GM12875 (cell line): ENCODE results near the gene IQGAP3.

ENCODE experiments used
- H3K4me3 ChIP-seq: one replicate; pipeline ENCODE4 v1.5.1; 2011; ENCODE audit warnings: low read depth, low read length, control low read depth
- CTCF ChIP-seq: IDR thresholded peaks from 2 replicates; pipeline ENCODE4 v1.5.1; 2011; ENCODE audit warnings: low read depth, mild to moderate bottlenecking, control low read depth, inconsistent platforms, low read length, moderate library complexity, borderline replicate concordance; ENCODE audit not compliant: insufficient read depth

IQGAP3 gene

GRCh38 chr1:156496211-156496761 lies 76.1 kb downstream of the IQGAP3 start:
- H3K4me3 ChIP-seq = peak overlapping the region; percentile 5
- no peak for TF ChIP-seq CTCF

GRCh38 chr1:156495401-156496140 lies 76.8 kb downstream of the IQGAP3 start:
- H3K4me3 ChIP-seq = no peak overlapping the region
- no peak for TF ChIP-seq CTCF

GRCh38 chr1:156494309-156494895 lies 78.0 kb downstream of the IQGAP3 start:
- no peak overlapping the region for H3K4me3 ChIP-seq
- no peak for TF ChIP-seq CTCF

- no peak for TF ChIP-seq CTCF
- no peak overlapping the region for H3K4me3 ChIP-seq
Observed at GRCh38 chr1:156493742-156494141, 78.6 kb downstream of the IQGAP3 start.

- no peak for TF ChIP-seq CTCF
- peak overlapping the region; percentile 27 for H3K4me3 ChIP-seq
Observed at GRCh38 chr1:156493154-156493631, 79.2 kb downstream of the IQGAP3 start.

- no peak for TF ChIP-seq CTCF
- peak overlapping the region; percentile 27 for H3K4me3 ChIP-seq
Observed at GRCh38 chr1:156492591-156493080, 79.7 kb downstream of the IQGAP3 start.
